Measurements from ENCODE around the gene PLA1A.

Gene PLA1A

GRCh38 chr3:119613201-119613600, 15.5 kb downstream of the PLA1A start:
- DNase-seq, result no peak

- no peak for DNase-seq
These were observed 16.2 kb downstream of the PLA1A start for GRCh38 chr3:119613872-119614271.

- DNase-seq, result no peak
These were observed 18.4 kb downstream of the PLA1A start for GRCh38 chr3:119616056-119616455.

GRCh38 chr3:119619094-119619493, 21.4 kb downstream of the PLA1A start:
- no peak for DNase-seq

- DNase-seq, result no peak
These were observed 23.2 kb downstream of the PLA1A start for GRCh38 chr3:119620899-119621298.

GRCh38 chr3:119624002-119624720, 26.5 kb downstream of the PLA1A start:
- no peak for DNase-seq

- no peak for DNase-seq
These were observed 27.9 kb downstream of the PLA1A start for GRCh38 chr3:119625451-119626153.

- no peak for DNase-seq
These were observed 28.5 kb downstream of the PLA1A start for GRCh38 chr3:119626196-119626595.

GRCh38 chr3:119627461-119627860, 29.8 kb downstream of the PLA1A start:
- no peak for DNase-seq

GRCh38 chr3:119628390-119628789, 30.7 kb downstream of the PLA1A start:
- DNase-seq, result no peak

GRCh38 chr3:119628816-119629445, 31.2 kb downstream of the PLA1A start:
- no peak for DNase-seq

- DNase-seq, result no peak
These were observed 32.6 kb downstream of the PLA1A start for GRCh38 chr3:119630128-119630879.

GRCh38 chr3:119630880-119631329, 33.2 kb downstream of the PLA1A start:
- DNase-seq, result no peak

- DNase-seq, result no peak
These were observed 33.8 kb downstream of the PLA1A start for GRCh38 chr3:119631516-119631915.

- no peak for DNase-seq
These were observed 34.5 kb downstream of the PLA1A start for GRCh38 chr3:119632216-119632615.

- DNase-seq, result no peak
These were observed 35.1 kb downstream of the PLA1A start for GRCh38 chr3:119632829-119633228.

- no peak for DNase-seq
These were observed 38.0 kb downstream of the PLA1A start for GRCh38 chr3:119635719-119636118.

- no peak for DNase-seq
These were observed 38.6 kb downstream of the PLA1A start for GRCh38 chr3:119636249-119636648.

GRCh38 chr3:119636891-119637611, 39.4 kb downstream of the PLA1A start:
- no peak for DNase-seq

- DNase-seq, result no peak
These were observed 40.2 kb downstream of the PLA1A start for GRCh38 chr3:119637679-119638477.

- no peak for DNase-seq
These were observed 42.0 kb downstream of the PLA1A start for GRCh38 chr3:119639494-119640350.
